SK-N-SH (cell line): ENCODE data around the gene PLGRKT. TPM values are rescaled to one million over a fixed set of nuclear protein-coding genes. Genes with fewer than 3 reads are reported as not detected.

Experiments used
- CTCF ChIA-PET: fragments of 300-600, 350-600 bp; formaldehyde crosslinking; extraction: SDS; loops from one replicate; lab custom pipeline; 2021; lab: Yijun Ruan, JAX
- POLR2A ChIA-PET: fragments of 350-600 bp; sonication (Branson Sonifier 250); formaldehyde crosslinking; extraction: SDS; loops from one replicate; lab custom pipeline; 2020; ENCODE audit warnings: antibody characterized with exemption, inconsistent platforms; lab: Yijun Ruan, JAX
- DNase-seq: peaks from one replicate; pipeline ENCODE4 v3.0.0; 2012
- H2AFZ ChIP-seq: fragments of 200-600 bp; sonication (generic); 2 replicates; pipeline ENCODE4 v1.8.1; 2016; ENCODE audit warnings: antibody characterized with exemption, mild to moderate bottlenecking, low read depth
- H3F3A ChIP-seq: fragments of 200-600 bp; sonication (generic); replicated peaks from 2 replicates; pipeline ENCODE3; 2016; ENCODE audit warnings: antibody characterized with exemption, mild to moderate bottlenecking; ENCODE audit not compliant: insufficient read depth
- H3K27ac ChIP-seq, 2 experiments: fragments of 200-500 bp in 1 of 2; fragments of 200-600 bp in 1 of 2; sonication (Bioruptor generic) in 1 of 2; sonication (generic), shearing (Covaris generic) in 1 of 2; 2 replicates each; pipeline versions ENCODE4 v1.5.1 to v1.6.1; 2014 to 2016; ENCODE audit warnings: low read depth in 2 of 2, inconsistent platforms in 1 of 2, low read length in 1 of 2, mild to moderate bottlenecking in 1 of 2, mixed read lengths in 1 of 2
- H3K27me3 ChIP-seq: fragments of 200-600 bp; sonication (generic), shearing (Covaris generic); 2 replicates; pipeline ENCODE4 v1.6.1; 2016; ENCODE audit warnings: mixed run types; ENCODE audit not compliant: insufficient read depth
- H3K36me3 ChIP-seq, 2 experiments: fragments of 200-500 bp in 1 of 2; fragments of 200-600 bp in 1 of 2; sonication (Bioruptor generic) in 1 of 2; sonication (generic) in 1 of 2; replicated peaks in 1 of 2; 2 replicates each; pipeline versions ENCODE3 to v1.5.1; 2014 to 2016; ENCODE audit warnings: low read length in 1 of 2, mild to moderate bottlenecking in 1 of 2; ENCODE audit not compliant: insufficient read depth in 2 of 2, control insufficient read depth in 1 of 2
- H3K4me1 ChIP-seq, 2 experiments: fragments of 200-500 bp in 1 of 2; fragments of 200-600 bp in 1 of 2; sonication (Bioruptor generic) in 1 of 2; sonication (generic), shearing (Covaris generic) in 1 of 2; 2 replicates each; pipeline versions ENCODE4 v1.5.1 to v1.6.1; 2014 to 2016; ENCODE audit warnings: low read depth in 1 of 2, low read length in 1 of 2, mixed run types in 1 of 2; ENCODE audit not compliant: insufficient read depth in 2 of 2, control insufficient read depth in 1 of 2
- H3K4me2 ChIP-seq: fragments of 200-600 bp; sonication (generic), shearing (Covaris generic); 2 replicates; pipeline ENCODE4 v1.6.1; 2017; ENCODE audit warnings: mixed run types
- H3K4me3 ChIP-seq, 2 experiments: fragments of 200-500 bp in 1 of 2; fragments of 200-600 bp in 1 of 2; sonication (Bioruptor generic) in 1 of 2; sonication (generic), shearing (Covaris generic) in 1 of 2; 2 replicates each; pipeline versions ENCODE4 v1.5.1 to v1.8.1; 2014 to 2016; ENCODE audit warnings: low read depth in 2 of 2, inconsistent platforms in 1 of 2, low read length in 1 of 2, mild to moderate bottlenecking in 1 of 2, mixed read lengths in 1 of 2, moderate library complexity in 1 of 2
- H3K79me2 ChIP-seq: fragments of 200-600 bp; sonication (generic); 2 replicates; pipeline ENCODE4 v1.8.1; 2017; ENCODE audit warnings: mild to moderate bottlenecking; ENCODE audit not compliant: insufficient read depth
- H3K9ac ChIP-seq: fragments of 200-600 bp; sonication (generic); 2 replicates; pipeline ENCODE4 v1.6.1; 2017; ENCODE audit warnings: mixed run types
- H3K9me2 ChIP-seq: fragments of 200-600 bp; sonication (generic); 2 replicates; pipeline ENCODE4 v1.6.1; 2017; ENCODE audit warnings: mixed run types
- H3K9me3 ChIP-seq: fragments of 200-600 bp; sonication (generic); 2 replicates; pipeline ENCODE4 v1.6.1; 2017; ENCODE audit warnings: mixed run types, mild to moderate bottlenecking, moderate library complexity
- H4K20me1 ChIP-seq: fragments of 200-600 bp; sonication (generic); 2 replicates; pipeline ENCODE4 v1.6.1; 2017; ENCODE audit warnings: mild to moderate bottlenecking, mixed run types; ENCODE audit not compliant: insufficient read depth
- CHD2 ChIP-seq: fragments of 150-350 bp; IDR thresholded peaks from 2 replicates; pipeline ENCODE4 v1.6.1; 2018; ENCODE audit warnings: low read length; ENCODE audit not compliant: partially characterized antibody
- ELF1 ChIP-seq: IDR thresholded peaks from 2 replicates; pipeline ENCODE4 v1.4.0; 2012
- EP300 ChIP-seq, 2 experiments: IDR thresholded peaks; 2 replicates each; pipeline versions ENCODE4 v1.4.0 to v1.6.1; 2012; ENCODE audit warnings: borderline replicate concordance in 1 of 2, low read depth in 1 of 2, low read length in 1 of 2
- FOSL2 ChIP-seq: IDR thresholded peaks from 2 replicates; pipeline ENCODE4 v1.4.0; 2012; ENCODE audit warnings: low read depth, mild to moderate bottlenecking, moderate library complexity, borderline replicate concordance
- IRF3 ChIP-seq: fragments of 150-350 bp; IDR thresholded peaks from 2 replicates; pipeline ENCODE4 v1.6.1; 2016; ENCODE audit warnings: mild to moderate bottlenecking, low read depth, low read length
- MAX ChIP-seq: IDR thresholded peaks from 2 replicates; pipeline ENCODE4 v1.4.0; 2012; ENCODE audit warnings: low read depth
- MEF2A ChIP-seq: IDR thresholded peaks from 2 replicates; pipeline ENCODE4 v1.4.0; 2012; ENCODE audit warnings: low read depth, borderline replicate concordance
- NFIC ChIP-seq: IDR thresholded peaks from 2 replicates; pipeline ENCODE4 v1.4.0; 2012; ENCODE audit warnings: borderline replicate concordance
- NRF1 ChIP-seq: IDR thresholded peaks from 2 replicates; pipeline ENCODE4 v1.6.1; 2012; ENCODE audit warnings: low read depth, mild to moderate bottlenecking, low read length
- POLR2AphosphoS5 ChIP-seq: IDR thresholded peaks from 2 replicates; pipeline ENCODE4 v1.6.1; 2012; ENCODE audit warnings: low read depth, low read length
- RCOR1 ChIP-seq: fragments of 150-350 bp; IDR thresholded peaks from 2 replicates; pipeline ENCODE4 v1.6.1; 2017; ENCODE audit warnings: antibody characterized with exemption, low read length
- REST ChIP-seq: IDR thresholded peaks from 2 replicates; pipeline ENCODE4 v1.6.1; 2012; ENCODE audit warnings: mild to moderate bottlenecking, low read depth, low read length, moderate library complexity
- RXRA ChIP-seq: IDR thresholded peaks from 2 replicates; pipeline ENCODE4 v1.4.0; 2012; ENCODE audit warnings: low read depth, mild to moderate bottlenecking, borderline replicate concordance
- SIN3A ChIP-seq: IDR thresholded peaks from 2 replicates; pipeline ENCODE4 v1.6.1; 2012; ENCODE audit warnings: low read depth, mild to moderate bottlenecking, low read length, moderate library complexity, borderline replicate concordance
- SMC3 ChIP-seq: IDR thresholded peaks from 2 replicates; pipeline ENCODE4 v1.6.1; 2012; ENCODE audit warnings: low read depth, low read length, improper control_type of control experiment
- TAF1 ChIP-seq: IDR thresholded peaks from 2 replicates; pipeline ENCODE4 v1.6.1; 2012; ENCODE audit warnings: low read depth, mild to moderate bottlenecking, low read length, moderate library complexity, borderline replicate concordance
- USF1 ChIP-seq: IDR thresholded peaks from 2 replicates; pipeline ENCODE4 v1.4.0; 2012; ENCODE audit warnings: low read depth, borderline replicate concordance
- YY1 ChIP-seq: IDR thresholded peaks from 2 replicates; pipeline ENCODE4 v1.4.0; 2012; ENCODE audit warnings: low read depth, mild to moderate bottlenecking
- ZBTB33 ChIP-seq: IDR thresholded peaks from 2 replicates; pipeline ENCODE4 v1.4.0; 2012; ENCODE audit warnings: low read depth, borderline replicate concordance
- WGBS: methylation state at CpG from one replicate; pipeline ENCODE4 v1.1.6; 2017; ENCODE audit warnings: low lambda C conversion rate; 5-methylcytosine and 5-hydroxymethylcytosine counted together
- polyA plus RNA-seq, 3 experiments: library from polyadenylated mRNA; depleted of rRNA; stranded (reverse); fragments of >200 nt; gene quantifications; 2 replicates each; pipeline ENCODE4 v1.2.3, GENCODE V29; 2012

Gene PLGRKT
- polyA plus RNA-seq, 1 of the 3 experiments (the other 2 are of a cell fraction), result 11.4 TPM

GRCh38 chr9:5482194-5482593, 44.5 kb upstream of the PLGRKT start:
- Histone ChIP-seq H3K4me1 (no peaks in the 10 kb centered on the region), H3K4me3 (no peak overlapping the region), H3K79me2 (no peaks in the 10 kb centered on the region), H3K4me2 (no peak overlapping the region), H3K27ac (no peak overlapping the region), H4K20me1 (no peaks in the 10 kb centered on the region), H3K9me2 (no peaks in the 10 kb centered on the region), H3K36me3 (no peaks in the 10 kb centered on the region), H3F3A (no peaks in the 10 kb centered on the region), H2AFZ (no peak overlapping the region), H3K9me3 (no peaks in the 10 kb centered on the region), H3K27me3 (no peaks in the 10 kb centered on the region), H3K9ac (no peak overlapping the region)
- DNase-seq, result no peak
- 84% methylated on average over 8 of the region's 8 CpGs for WGBS
- TF ChIP-seq NRF1, result no peak
- TF ChIP-seq REST, result no peak
- TF ChIP-seq ZBTB33, result no peak
- TF ChIP-seq POLR2AphosphoS5, result no peak
- TF ChIP-seq YY1, result no peak
- TF ChIP-seq RCOR1, result no peak
- no peak for TF ChIP-seq SIN3A
- no peak for TF ChIP-seq MAX
- TF ChIP-seq CHD2, result no peak
- TF ChIP-seq EP300 (IDR thresholded peaks at IDR 0.05; ENCODE audit: borderline replicate concordance in 1 of 2, low read depth in 1 of 2, low read length in 1 of 2), result no peak
- TF ChIP-seq USF1, result no peak
- no peak for TF ChIP-seq NFIC
- TF ChIP-seq MEF2A, result no peak
- TF ChIP-seq FOSL2, result no peak
- TF ChIP-seq SMC3, result no peak
- TF ChIP-seq ELF1, result no peak
- no peak for TF ChIP-seq RXRA
- TF ChIP-seq IRF3, result no peak
- no peak for TF ChIP-seq TAF1
- POLR2A ChIA-PET, result no interaction called here
- CTCF ChIA-PET, result interaction anchor here (1.9 kb wide), 1 partner anchor 118 kb away, joined by 4 read pairs; no protein-coding TSS in a partner anchor
